Mesenchymal stem cell (in vitro differentiated cells and primary cell): Measurements from ENCODE around the gene C4BPB.

Experiments used
- DNase-seq: peaks from one replicate; pipeline ENCODE4 v3.0.0-alpha.2; 2013
- H2AFZ ChIP-seq: one replicate; pipeline ENCODE4 v1.6.1; 2013; ENCODE audit warnings: low read depth, mild to moderate bottlenecking, control low read depth, inconsistent platforms, low read length, moderate library complexity
- H2AK5ac ChIP-seq: 2 replicates; pipeline ENCODE4 v1.6.1; 2013; ENCODE audit warnings: low read length, moderate library complexity, mild to moderate bottlenecking, inconsistent platforms; ENCODE audit not compliant: severe bottlenecking
- H2BK120ac ChIP-seq: one replicate; pipeline ENCODE4 v1.6.1; 2013; ENCODE audit warnings: low read depth, mild to moderate bottlenecking, inconsistent platforms, low read length, moderate library complexity
- H2BK12ac ChIP-seq, 2 experiments: one replicate each; pipeline ENCODE4 v1.6.1; 2013; ENCODE audit warnings: inconsistent platforms in 2 of 2, low read length in 2 of 2, mild to moderate bottlenecking in 2 of 2, moderate library complexity in 2 of 2, control low read depth in 1 of 2
- H2BK15ac ChIP-seq: one replicate; pipeline ENCODE4 v1.6.1; 2013; ENCODE audit warnings: mild to moderate bottlenecking, low read depth, inconsistent platforms; ENCODE audit not compliant: poor library complexity, severe bottlenecking
- H2BK5ac ChIP-seq: 2 replicates; pipeline ENCODE4 v1.6.1; 2013; ENCODE audit warnings: low read depth, mild to moderate bottlenecking, low read length, control low read depth, inconsistent platforms; ENCODE audit not compliant: poor library complexity, severe bottlenecking
- H3K14ac ChIP-seq, 2 experiments: one replicate each; pipeline ENCODE4 v1.6.1; 2013; ENCODE audit warnings: inconsistent platforms in 2 of 2, low read length in 2 of 2, control low read depth in 1 of 2, mild to moderate bottlenecking in 1 of 2, moderate library complexity in 1 of 2
- H3K18ac ChIP-seq, 2 experiments: one replicate each; pipeline ENCODE4 v1.6.1; 2013; ENCODE audit warnings: inconsistent platforms in 2 of 2, low read length in 2 of 2, control low read depth in 1 of 2, low read depth in 1 of 2, mild to moderate bottlenecking in 1 of 2
- H3K23ac ChIP-seq, 2 experiments: one replicate each; pipeline ENCODE4 v1.6.1; 2013; ENCODE audit warnings: inconsistent platforms in 2 of 2, low read length in 2 of 2, mild to moderate bottlenecking in 2 of 2, moderate library complexity in 2 of 2, control low read depth in 1 of 2
- H3K27ac ChIP-seq: 2 replicates; pipeline ENCODE4 v1.5.1; 2013; ENCODE audit warnings: mild to moderate bottlenecking, moderate library complexity, low read length, control low read depth, inconsistent platforms; ENCODE audit not compliant: poor library complexity, severe bottlenecking
- H3K27me3 ChIP-seq, 2 experiments: 2 replicates each; pipeline versions ENCODE4 v1.6.1 to v1.7.0; 2013; ENCODE audit warnings: low read length in 2 of 2, mild to moderate bottlenecking in 2 of 2, moderate library complexity in 2 of 2, control low read depth in 1 of 2, inconsistent platforms in 1 of 2; ENCODE audit not compliant: control insufficient read depth in 1 of 2, insufficient read depth in 1 of 2
- H3K36me3 ChIP-seq, 2 experiments: 2 replicates each; pipeline versions ENCODE4 v1.6.1 to v1.7.0; 2013; ENCODE audit warnings: low read length in 2 of 2, control low read depth in 1 of 2, inconsistent platforms in 1 of 2, low read depth in 1 of 2, mild to moderate bottlenecking in 1 of 2; ENCODE audit not compliant: insufficient read depth in 2 of 2, control insufficient read depth in 1 of 2
- H3K4ac ChIP-seq, 2 experiments: one replicate each; pipeline ENCODE4 v1.6.1; 2013; ENCODE audit warnings: inconsistent platforms in 2 of 2, low read length in 2 of 2, mild to moderate bottlenecking in 2 of 2, moderate library complexity in 2 of 2, control low read depth in 1 of 2, low read depth in 1 of 2
- H3K4me1 ChIP-seq: 2 replicates; pipeline ENCODE4 v1.6.1; 2013; ENCODE audit warnings: low read depth, low read length, control low read depth; ENCODE audit not compliant: control insufficient read depth, insufficient read depth
- H3K4me2 ChIP-seq: 2 replicates; pipeline ENCODE4 v1.6.1; 2013; ENCODE audit warnings: low read length, mild to moderate bottlenecking, inconsistent platforms; ENCODE audit not compliant: poor library complexity, severe bottlenecking
- H3K4me3 ChIP-seq, 2 experiments: 2 replicates each; pipeline versions ENCODE4 v1.5.1 to v1.7.0; 2013; ENCODE audit warnings: low read length in 2 of 2, mild to moderate bottlenecking in 2 of 2, control low read depth in 1 of 2, low read depth in 1 of 2; ENCODE audit not compliant: insufficient read depth in 1 of 2
- H3K79me1 ChIP-seq: replicated peaks from 2 replicates; pipeline ENCODE4 v1.6.1; 2013; ENCODE audit warnings: mild to moderate bottlenecking, control low read depth, low read length, inconsistent platforms; ENCODE audit not compliant: poor library complexity, severe bottlenecking
- H3K9ac ChIP-seq: 2 replicates; pipeline ENCODE4 v1.7.0; 2013; ENCODE audit warnings: mild to moderate bottlenecking, low read length, moderate library complexity
- H3K9me3 ChIP-seq: 2 replicates; pipeline ENCODE4 v1.7.0; 2013; ENCODE audit warnings: mild to moderate bottlenecking, low read length; ENCODE audit not compliant: control insufficient read depth
- H4K8ac ChIP-seq: one replicate; pipeline ENCODE4 v1.6.1; 2013; ENCODE audit warnings: inconsistent platforms, mild to moderate bottlenecking, low read length, moderate library complexity
- H4K91ac ChIP-seq: one replicate; pipeline ENCODE4 v1.6.1; 2013; ENCODE audit warnings: mild to moderate bottlenecking, low read length, inconsistent platforms
- WGBS: methylation state at CpG from one replicate; pipeline ENCODE4 v1.1.7; 2013; ENCODE audit warnings: mixed read lengths; 5-methylcytosine and 5-hydroxymethylcytosine counted together

The C4BPB gene

GRCh38 chr1:207064561-207064960 lies 24.1 kb upstream of the C4BPB start:
- Histone ChIP-seq H3K23ac (no peak overlapping the region), H3K14ac (no peak overlapping the region), H3K18ac (no peak overlapping the region), H2BK120ac (no peak overlapping the region), H2BK5ac (no peak overlapping the region), H3K4me1 (no peaks in the 10 kb centered on the region), H3K79me1 (no peaks in the 10 kb centered on the region), H2AFZ (no peak overlapping the region), H4K91ac (no peak overlapping the region), H2BK12ac (no peak overlapping the region), H3K4me2 (no peak overlapping the region), H3K36me3 (peaks cover 18 to 78% of the 10 kb centered on the region in 2 experiments), H4K8ac (no peak overlapping the region), H2AK5ac (no peak overlapping the region), H3K9ac (no peak overlapping the region), H3K4me3 (no peak overlapping the region), H3K9me3 (no peaks in the 10 kb centered on the region), H3K27me3 (no peaks in the 10 kb centered on the region), H3K27ac (no peak overlapping the region), H3K4ac (no peak overlapping the region), H2BK15ac (no peak overlapping the region)
- 94% methylated on average over 8 of the region's 8 CpGs for WGBS
- DNase-seq: no peak

GRCh38 chr1:207067185-207067584 lies 21.5 kb upstream of the C4BPB start:
- Histone ChIP-seq H3K79me1 (no peaks in the 10 kb centered on the region), H3K18ac (no peak overlapping the region), H2BK5ac (no peak overlapping the region), H3K9ac (no peak overlapping the region), H2AK5ac (no peak overlapping the region), H4K91ac (no peak overlapping the region), H2BK15ac (no peak overlapping the region), H2BK120ac (no peak overlapping the region), H3K36me3 (peaks cover 30 to 87% of the 10 kb centered on the region in 2 experiments), H3K23ac (no peak overlapping the region), H2BK12ac (no peak overlapping the region), H3K27ac (no peak overlapping the region), H3K27me3 (no peaks in the 10 kb centered on the region), H3K4me2 (no peak overlapping the region), H2AFZ (no peak overlapping the region), H3K14ac (no peak overlapping the region), H3K4ac (no peak overlapping the region), H3K4me3 (no peak overlapping the region), H3K9me3 (no peaks in the 10 kb centered on the region), H3K4me1 (no peaks in the 10 kb centered on the region), H4K8ac (no peak overlapping the region)
- WGBS: 90% methylated on average over 3 of the region's 3 CpGs
- DNase-seq: no peak

GRCh38 chr1:207067665-207068064 lies 21.0 kb upstream of the C4BPB start:
- no peak overlapping the region for H3K4me2 ChIP-seq
- H3K27me3 ChIP-seq: no peaks in the 10 kb centered on the region
- H3K9ac ChIP-seq: no peak overlapping the region
- no peak overlapping the region for H2BK12ac ChIP-seq
- peaks cover 27 to 87% of the 10 kb centered on the region in 2 experiments for H3K36me3 ChIP-seq
- 100% methylated on average over 3 of the region's 5 CpGs for WGBS
- no peak overlapping the region for H3K14ac ChIP-seq
- no peak overlapping the region for H4K91ac ChIP-seq
- H3K27ac ChIP-seq: no peak overlapping the region
- no peak overlapping the region for H3K4ac ChIP-seq
- H3K4me1 ChIP-seq: no peaks in the 10 kb centered on the region
- no peaks in the 10 kb centered on the region for H3K9me3 ChIP-seq
- H3K23ac ChIP-seq: no peak overlapping the region
- H2AK5ac ChIP-seq: no peak overlapping the region
- H4K8ac ChIP-seq: no peak overlapping the region
- H3K18ac ChIP-seq: no peak overlapping the region
- no peak overlapping the region for H2BK120ac ChIP-seq
- no peaks in the 10 kb centered on the region for H3K79me1 ChIP-seq
- no peak overlapping the region for H2BK15ac ChIP-seq
- no peak for DNase-seq
- H3K4me3 ChIP-seq: no peak overlapping the region
- H2AFZ ChIP-seq: no peak overlapping the region
- H2BK5ac ChIP-seq: no peak overlapping the region

- H2BK12ac ChIP-seq: no peak overlapping the region
- no peak overlapping the region for H3K18ac ChIP-seq
- H3K4me3 ChIP-seq: no peak overlapping the region
- H3K9me3 ChIP-seq: no peaks in the 10 kb centered on the region
- no peaks in the 10 kb centered on the region for H3K79me1 ChIP-seq
- H2AK5ac ChIP-seq: no peak overlapping the region
- whole genome bisulfite sequencing: 45% methylated on average over 2 of the region's 3 CpGs
- H3K4ac ChIP-seq: no peak overlapping the region
- H3K4me2 ChIP-seq: no peak overlapping the region
- no peaks in the 10 kb centered on the region for H3K27me3 ChIP-seq
- H2AFZ ChIP-seq: no peak overlapping the region
- no peak overlapping the region for H2BK15ac ChIP-seq
- no peak overlapping the region for H4K91ac ChIP-seq
- H3K4me1 ChIP-seq: no peaks in the 10 kb centered on the region
- H2BK5ac ChIP-seq: no peak overlapping the region
- DNase-seq: no peak
- H3K9ac ChIP-seq: no peak overlapping the region
- H3K23ac ChIP-seq: no peak overlapping the region
- H3K36me3 ChIP-seq: peaks cover 21 to 74% of the 10 kb centered on the region in 2 experiments
- H3K27ac ChIP-seq: no peak overlapping the region
- H2BK120ac ChIP-seq: no peak overlapping the region
- no peak overlapping the region for H4K8ac ChIP-seq
- H3K14ac ChIP-seq: no peak overlapping the region
These were observed 19.6 kb upstream of the C4BPB start for GRCh38 chr1:207069061-207069460.
